ENCODE measurements around the gene PSPN.
A peak's percentile ranks its signal among the peaks of the same experiment; 100 is the strongest.

Gene PSPN, protein sequence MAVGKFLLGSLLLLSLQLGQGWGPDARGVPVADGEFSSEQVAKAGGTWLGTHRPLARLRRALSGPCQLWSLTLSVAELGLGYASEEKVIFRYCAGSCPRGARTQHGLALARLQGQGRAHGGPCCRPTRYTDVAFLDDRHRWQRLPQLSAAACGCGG

DNA sequence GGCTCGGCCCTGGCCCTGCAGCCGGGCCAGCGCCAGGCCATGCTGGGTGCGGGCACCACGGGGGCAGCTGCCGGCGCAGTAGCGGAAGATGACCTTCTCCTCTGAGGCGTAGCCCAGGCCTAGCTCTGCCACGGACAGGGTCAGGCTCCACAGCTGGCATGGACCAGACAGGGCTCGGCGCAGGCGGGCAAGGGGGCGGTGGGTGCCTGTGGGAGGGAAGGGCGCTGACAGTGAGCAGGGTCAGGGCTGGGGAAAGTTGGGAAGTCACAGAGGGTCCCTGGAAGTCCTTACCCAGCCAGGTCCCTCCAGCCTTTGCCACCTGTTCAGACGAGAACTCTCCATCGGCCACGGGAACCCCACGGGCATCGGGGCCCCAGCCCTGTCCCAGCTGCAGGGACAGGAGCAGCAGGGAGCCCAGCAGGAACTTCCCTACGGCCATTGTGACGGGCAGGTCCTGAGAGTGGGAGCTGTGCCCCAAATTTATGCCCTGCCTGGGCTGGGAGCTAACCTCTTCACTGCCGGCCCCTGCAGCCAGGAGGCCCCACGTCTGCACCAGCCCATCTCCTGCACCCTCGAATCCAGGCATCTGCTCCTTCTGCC lies at the start of gene PSPN:
PSPN (minus strand) TSS at position 523 of the 600 bp plus-strand sequence; CDS start at position 439, 84 bp downstream.
- no peak for DNase-seq

DNA sequence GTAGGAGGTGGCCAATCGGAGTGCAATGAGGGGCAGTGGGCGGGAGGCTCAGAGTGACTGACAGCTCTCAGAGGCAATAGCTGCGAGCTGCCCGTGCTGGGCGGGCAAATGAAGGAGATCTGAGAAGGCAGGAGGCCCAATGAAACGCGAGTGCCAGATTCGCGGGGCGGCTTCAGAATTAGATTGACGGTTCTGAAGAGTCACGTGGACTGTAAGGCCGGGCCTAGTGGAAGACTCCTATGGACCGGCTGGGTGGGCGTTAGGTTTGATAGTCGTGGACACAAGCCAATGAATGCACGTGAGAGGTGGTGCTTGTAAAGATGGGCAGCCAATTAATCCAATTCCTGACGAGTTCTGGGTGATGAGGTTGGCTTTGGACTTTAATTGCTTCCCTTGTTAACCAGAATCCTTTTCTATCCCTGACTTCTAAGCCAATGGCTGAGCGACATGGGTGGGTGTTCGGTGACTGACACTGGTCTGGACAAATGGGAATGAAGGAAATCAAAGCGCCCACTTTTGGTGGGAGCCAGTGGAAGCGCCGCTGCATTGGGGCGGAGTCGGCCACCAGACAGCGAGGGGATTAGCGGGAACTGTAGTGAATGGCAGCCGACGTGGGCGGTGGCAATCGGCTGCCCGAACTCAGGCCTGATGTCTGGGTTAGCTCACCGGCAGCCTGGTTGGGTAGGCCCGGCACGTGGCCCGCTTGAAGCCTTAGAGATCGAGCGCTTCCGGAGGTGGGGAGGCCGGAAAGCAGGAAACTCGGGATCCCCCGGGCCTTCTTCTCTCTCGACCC lies 49.4 kb upstream of the PSPN start:
- peak; percentile 99 for DNase-seq

DNA sequence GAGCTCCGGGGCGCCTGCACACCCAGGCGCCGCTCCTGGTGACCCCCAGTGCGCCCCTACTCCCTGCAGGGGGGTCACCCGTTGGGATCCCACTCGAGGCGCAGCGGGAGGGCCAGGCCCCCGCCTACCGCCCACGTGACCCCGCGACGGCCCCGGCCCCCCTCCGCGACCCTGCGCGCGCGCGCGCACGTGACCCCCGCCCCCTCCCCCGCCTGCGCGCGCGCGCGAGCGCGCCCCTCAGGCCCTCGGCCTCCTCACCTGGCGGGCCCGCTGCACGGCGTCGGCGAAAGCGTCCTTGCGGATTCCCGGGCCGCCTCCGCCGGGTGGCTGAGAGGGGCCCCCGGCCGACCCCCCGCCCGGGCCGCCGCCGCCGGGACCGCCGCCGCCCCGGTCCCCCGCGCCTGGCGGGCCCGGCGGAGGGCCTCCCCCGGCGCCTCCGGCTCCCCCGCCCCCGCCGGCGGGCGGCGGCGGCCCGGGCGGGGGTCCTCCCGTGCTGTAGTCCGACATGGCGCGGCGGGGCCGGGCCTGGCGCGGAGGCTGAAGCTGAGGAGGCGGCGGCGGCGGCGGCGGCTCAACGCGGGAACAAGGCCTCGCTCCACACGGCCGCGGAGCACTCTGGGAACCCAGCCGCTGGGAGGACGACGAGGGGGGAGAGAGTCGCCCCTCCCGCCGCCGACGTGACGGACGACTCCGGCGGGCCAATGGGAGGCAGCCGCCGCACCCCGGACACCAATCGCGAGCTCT lies 48.6 kb upstream of the PSPN start, which contains the start of gene KHSRP:
KHSRP (minus strand) TSS at position 617 of the 744 bp plus-strand sequence; CDS start at position 507, 110 bp downstream.
- peak; percentile 49 for DNase-seq

DNA sequence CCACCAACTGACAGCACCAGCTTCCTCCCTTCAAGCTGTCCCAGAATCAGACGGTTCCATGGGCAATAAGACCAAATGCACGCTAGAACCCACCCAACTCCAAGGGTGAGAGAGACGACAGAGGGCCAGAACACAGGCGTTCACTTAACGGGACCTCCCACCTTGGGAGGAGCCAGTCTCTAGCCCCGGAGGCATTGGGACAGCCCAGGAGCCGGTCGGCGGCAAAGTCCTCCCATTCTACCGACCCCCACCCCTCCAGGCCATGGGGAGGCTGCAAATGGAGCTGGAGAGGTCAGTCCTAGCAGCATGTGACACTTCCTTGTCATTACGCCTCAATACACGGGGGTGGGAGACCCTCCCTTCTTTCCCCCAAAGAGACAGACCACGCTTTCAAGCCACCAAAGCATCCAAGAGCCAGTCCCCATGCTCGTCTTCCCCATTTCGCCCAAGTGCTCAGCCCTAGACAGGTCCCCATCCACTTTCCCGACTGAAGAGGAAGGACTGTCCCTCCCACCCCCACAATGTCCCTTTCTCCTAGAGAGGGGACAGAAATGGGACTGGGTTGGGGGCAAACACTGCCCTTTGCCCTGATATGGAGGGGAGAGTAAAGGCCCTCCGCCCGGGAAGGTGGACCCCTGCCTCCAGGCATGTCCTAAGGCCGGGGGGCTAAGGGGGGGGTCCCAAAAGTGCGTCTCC lies 47.9 kb upstream of the PSPN start:
- peak; percentile 65 for DNase-seq

DNA sequence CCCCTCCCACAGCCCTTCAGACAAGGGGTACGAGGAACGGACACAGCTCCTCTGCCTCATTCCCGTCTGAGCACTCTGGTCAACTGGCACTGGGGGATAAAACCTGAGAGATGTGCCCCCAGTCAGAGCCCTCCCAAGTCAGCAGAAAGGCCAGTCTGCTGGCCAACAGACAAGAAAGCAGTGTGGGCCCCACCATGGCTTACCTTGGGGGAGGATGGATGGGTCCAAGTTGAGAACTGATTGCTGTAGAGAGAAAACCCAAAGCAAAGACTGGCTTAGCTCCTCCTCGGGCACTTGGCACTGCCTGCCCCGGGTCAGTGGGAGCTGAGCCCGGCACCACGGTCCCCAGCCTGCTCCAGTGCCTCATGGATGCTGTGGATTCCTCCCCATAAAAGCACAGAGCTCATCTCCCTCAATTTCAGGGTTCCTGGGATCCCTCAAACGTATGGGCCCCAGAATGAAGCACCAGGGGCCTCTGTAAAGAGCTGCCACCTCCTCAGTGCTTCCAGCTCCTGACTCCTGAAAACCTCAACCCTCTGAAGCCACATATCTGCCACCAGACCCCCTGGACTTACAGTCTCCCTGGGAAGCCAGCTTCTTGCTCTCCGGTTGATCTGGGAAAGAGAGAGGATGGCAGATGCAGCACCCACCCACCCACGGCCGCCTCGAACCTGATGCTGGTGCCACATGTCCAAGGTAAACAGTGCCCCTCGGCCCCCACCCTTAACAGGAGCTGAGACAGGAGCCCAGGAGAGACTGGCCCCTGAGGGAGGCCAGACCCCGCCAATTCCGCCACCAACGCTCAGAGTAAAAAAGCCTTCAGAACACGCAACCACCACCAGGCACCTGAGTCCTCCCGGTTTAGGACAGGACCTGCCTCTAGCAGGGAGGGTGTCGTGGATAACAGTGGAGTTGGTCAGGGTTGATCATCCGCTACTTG lies 45.6 kb upstream of the PSPN start:
- no peak for DNase-seq

DNA sequence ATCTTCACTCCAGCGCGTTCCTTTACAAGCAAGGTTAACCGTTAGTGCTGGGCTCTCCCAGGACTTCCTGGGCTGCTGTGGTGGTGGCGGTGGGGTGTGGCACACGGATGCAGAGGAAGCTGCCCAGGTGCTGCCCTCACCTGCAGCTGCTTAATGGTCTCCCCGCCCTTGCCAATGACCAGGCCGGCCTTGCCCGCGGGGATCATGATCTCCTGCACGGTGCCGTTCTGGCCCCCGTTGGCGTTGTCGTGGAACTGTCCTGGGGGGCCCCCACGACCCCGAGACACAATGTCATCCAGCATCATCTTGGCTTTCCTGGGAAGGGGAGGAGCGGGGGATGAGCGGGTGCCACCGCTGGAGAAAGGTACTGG lies 42.8 kb upstream of the PSPN start:
- no peak for DNase-seq

DNA sequence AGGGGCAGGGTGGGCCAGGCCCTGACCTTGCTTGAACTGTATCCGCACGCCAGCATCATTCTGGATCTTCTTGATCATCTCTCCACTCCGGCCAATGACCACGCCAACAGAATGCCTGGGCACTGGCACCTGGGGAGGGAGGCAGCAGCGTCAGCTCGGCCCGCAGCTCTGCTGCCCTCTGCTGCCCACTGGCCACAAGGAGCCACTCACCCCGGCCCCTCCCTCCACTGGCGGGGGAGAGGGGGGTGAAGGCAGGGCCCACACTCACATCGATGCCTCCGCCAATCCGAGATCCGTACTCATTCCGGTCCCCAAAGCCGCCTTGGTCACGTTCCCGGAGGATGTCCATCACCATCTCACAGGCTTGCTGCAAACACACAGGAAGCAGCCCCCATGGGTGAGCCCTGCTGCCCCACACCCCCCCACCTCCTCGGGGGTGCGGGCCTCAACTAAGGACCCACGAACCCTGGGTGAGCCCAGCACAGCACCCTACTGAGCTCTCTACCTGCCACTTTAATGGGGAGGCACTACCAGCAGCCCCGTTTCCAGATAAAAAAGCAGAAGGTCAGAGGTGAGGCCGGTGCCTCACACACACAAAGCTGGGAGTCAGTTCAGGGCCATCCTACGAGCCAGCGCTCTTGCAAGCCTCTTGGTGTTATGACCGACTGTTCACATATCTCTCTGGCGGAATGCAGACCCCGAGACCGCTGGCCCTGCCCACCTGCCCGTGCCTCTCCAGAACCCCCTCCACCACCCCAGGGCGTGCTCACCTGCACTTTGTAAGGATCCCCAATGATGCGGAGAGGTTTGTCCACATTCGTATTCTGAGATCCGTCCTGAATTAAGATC lies 42.2 kb upstream of the PSPN start:
- no peak for DNase-seq

DNA sequence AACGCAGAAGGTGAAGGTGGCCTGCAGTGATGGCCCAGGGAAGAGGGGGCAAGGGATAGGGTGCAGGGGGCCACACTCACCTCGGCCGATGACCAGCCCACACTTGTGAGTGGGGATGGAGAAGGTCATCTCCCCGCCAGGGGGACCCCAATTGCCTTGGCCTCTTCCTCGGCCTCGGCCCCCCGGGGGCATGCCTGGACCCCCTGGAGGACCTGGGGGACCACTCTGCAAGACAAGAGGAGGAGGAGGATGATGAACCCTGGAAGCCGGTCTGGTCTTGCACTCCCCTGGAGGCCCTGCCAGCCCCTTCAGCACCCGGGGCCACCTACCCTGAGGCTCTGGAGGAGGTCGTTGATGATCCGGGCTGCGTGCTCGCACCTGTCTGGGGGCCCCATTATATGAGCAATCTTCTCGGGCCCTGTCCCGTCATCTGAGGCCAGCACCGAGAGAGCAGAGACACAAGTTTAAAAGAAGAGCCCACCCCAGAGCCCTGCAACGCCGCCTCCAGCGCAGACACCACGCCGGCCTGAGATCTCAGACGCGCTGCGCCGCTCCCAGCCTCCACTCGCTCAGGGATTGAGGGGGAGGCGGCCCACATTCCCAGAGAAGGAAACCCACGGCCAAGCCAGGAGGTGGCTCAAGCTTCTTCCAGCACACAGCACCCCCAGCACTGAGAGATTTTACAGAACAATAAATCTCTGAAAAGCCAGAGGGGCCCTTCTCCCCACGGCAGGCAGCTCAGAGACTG lies 41.1 kb upstream of the PSPN start:
- DNase-seq = no peak

DNA sequence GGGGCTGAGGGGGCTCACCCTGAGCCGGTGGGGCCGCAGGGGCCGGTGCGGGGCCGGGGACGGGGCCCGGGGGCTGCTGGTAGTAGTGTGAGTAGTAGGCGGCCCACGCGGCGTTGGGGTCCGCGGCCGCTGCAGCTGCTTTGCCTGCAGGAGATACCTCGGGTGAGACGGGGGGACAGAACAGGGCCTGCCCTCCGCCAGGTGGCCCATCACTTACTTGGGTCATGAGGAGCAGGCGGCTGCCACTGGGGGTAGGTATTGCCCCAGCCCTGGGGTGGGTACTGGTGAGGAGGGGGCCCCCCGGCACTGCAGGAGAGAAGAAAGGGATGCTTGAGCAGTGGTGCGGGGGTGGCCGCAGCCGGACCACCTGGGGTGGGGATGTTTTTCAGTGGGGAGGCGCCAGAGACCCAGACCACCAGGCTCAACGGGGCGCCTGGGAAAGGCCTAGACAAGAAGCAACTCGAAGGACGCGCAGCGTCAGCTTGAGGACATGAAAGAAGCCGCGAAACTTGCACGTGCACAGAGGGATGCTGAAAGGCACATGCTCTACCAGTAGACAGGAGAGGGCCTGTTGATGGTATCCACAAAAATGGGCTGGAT lies 40.0 kb upstream of the PSPN start:
- DNase-seq = no peak

DNA sequence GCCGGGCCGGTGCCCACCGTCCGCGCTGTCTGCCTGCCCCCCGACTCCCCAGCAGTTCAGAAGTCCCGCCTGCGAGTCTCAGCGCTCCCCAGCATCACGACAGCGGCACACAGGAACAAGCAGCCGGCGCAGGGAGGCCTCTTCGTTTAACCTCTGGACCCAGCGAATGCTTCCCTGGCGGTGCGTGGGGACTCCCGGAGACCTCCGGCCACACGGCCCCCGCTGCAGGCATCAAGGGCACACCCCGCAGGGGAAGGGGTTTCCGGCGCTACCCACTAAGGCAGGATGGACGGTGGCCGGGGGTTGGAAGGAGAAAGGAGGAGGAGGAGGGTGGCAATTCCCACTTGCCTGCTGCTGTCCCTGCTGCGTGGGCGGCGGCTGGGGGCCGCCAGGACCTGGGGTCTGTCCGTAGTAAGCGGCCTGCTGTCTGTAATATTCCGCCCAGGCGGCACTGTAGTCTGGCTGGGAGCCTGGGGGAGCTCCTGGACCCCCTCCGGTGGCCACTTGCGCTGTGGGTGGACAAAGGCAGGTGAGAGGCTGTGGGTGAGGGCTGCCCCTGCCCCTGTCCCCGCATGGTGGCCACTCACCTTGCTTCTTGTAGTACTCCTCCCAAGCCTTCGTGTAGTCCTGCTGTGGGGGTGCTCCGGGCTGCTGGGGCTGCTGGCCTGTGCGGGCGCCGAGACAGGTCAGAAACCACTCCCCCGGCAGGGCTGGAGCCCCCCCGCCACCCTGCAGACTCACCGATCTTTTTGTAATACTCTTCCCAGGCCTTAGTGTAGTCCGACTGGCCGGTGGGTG lies 39.3 kb upstream of the PSPN start:
- no peak for DNase-seq

DNA sequence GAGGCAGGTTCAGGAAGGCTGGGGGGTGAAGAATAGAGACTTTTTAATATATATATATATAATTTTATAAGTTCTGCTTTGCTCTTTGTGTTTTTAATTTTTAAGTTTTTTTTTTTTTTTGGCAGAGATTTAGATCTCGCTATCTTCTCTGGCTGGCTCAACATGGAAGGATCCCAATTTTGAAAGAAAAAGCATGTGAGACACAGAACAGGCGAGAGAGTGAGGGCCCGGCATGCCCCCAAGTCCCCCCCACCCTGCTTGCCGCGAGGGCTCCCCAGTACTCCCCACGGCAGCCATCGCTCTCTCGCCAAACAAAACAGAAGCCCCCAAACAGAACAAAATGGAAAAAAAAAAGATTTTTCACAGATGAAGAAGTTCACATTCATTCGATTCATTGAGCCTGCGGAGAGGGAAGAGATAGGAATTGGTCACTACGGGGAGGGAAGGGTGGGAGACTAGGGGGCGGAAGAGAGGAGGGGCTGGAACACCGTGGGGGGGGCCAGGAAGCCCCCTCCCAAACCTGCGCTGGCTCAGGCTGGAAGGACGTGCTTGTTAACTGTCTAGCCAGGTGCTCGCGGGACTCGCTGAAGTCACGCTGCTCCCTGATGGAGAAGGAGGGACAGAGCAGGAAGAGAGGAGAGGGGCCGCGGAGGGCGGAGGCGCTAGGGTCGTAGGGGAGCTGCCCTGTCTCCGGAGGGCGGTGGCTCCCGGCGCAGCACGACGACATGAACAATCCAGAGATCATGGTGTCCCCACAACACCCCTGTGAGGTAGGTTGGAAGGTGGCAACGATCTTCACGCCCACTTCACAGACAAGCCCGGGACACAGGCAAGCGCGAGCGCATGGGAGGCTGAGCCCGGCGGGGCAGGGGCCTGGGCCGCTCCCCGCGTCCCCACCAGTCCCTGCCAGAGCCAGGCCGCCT lies 38.2 kb upstream of the PSPN start:
- no peak for DNase-seq

DNA sequence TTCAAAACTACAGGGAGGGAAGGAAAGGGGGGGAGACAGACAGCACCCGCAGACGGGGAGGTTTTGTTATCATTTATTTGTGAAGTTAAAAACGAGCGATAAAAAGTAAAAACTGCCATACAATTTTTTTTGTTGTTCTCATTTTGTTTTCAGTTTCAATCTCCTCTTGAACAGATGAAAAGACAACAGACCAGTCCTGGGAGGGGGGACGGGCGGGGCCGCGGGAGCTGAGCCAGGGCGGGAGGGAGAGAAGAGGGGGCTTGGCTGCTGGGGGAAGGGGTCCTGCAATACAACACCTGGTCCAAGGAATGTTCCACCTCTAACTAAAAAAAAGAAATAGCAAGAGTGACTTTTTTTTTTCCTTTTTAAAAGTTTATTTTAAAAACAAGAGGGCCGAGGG lies 37.6 kb upstream of the PSPN start:
- DNase-seq = no peak

DNA sequence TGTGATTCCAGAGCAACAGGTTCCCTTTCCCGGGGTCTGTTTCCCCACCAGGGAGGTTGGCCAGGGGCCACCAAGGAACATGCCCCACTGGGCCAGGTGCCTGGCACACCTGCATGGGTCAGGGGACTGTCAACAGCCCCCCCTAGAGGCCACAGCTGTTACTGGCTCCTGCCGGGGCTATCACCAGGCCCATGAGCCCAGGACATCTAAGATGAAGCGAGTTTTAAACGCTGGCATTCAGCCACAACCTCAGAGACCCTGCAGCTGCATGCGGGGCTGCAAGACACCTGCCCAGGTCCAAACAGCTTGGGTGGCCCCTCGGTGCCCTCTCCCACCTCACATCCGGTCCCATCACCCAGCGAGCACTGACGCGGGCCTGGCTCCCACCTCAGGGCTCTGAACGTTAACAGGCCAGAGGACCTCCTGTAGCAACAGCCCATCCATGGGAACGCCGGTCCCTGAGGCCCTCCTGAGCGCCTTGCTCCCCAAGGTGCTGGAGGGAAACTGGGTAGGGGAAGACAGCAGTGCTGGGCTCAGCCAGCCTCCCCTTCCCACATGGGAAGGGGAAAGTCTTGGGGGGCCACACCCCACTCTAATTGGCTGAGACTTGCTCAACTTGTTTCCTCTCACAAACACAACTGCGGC lies 36.8 kb upstream of the PSPN start:
- peak; percentile 77 for DNase-seq

DNA sequence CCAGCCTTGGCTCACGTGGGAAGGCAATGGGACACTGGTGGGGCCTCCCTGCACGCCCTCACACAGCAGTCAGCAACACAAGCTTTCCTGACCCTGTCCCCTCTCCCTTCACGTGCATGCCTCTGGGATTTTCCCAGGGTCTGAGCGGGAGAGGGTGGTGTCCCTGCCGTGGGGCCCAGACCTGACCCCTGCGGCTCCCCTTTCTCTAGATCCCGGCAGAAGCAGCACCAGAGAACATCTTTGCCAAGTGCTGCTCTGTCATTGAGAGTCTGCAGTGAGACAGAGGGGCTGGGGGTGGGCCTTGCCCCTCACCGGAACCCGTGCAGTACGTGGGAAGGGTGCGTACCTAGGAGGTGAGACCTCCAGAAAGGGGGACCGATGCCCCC lies 36.3 kb upstream of the PSPN start:
- DNase-seq = no peak

DNA sequence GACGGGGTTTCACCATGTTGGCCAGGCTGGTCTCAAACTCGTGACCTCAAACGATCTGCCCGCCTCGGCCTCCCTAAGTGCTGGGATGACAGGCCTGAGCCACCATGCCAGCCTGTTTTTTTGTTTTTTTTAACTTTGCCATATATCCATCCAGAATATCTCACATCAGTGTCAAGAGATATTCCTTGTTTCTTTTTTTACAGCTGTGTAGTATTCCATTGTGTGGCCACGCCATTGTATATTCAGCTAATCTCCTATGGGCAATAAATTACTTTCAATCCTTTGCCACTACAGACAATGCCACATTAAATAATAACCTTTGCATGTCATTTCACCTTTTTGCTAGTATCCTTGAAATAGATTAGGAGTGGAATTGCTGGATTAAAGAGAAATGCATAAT lies 33.6 kb upstream of the PSPN start:
- no peak for DNase-seq

DNA sequence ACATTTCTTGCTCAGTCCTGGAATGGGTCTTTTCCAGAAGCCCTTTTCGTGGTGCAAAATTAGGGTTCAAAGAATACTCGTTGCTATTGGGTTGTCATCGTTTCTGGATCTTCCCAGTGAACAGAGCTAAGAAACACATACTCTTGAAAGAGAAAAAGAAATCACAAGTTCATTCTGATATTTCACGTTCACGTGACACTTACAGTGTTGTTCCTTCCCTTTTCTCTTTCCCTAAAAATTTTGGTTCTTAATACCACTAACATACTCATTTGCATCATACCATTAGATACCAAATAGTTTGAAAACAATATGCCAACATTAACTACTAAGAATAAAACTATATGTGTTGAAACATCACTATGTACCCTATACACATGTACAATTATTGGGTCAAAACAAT lies 30.7 kb upstream of the PSPN start:
- DNase-seq = no peak
